K562 (cell line): ENCODE measurements around the gene CEACAM18. TPM values are rescaled to one million over a fixed set of nuclear protein-coding genes. Genes with fewer than 3 reads are reported as not detected.

Source experiments
- CEBPB ChIP-seq: fragments of 450-650 bp; IDR thresholded peaks from 2 replicates; pipeline ENCODE4 v1.6.1; 2016; ENCODE audit warnings: missing genetic modification characterization, missing compliant biosample characterization
- CREBBP ChIP-seq: IDR thresholded peaks from one replicate; pipeline ENCODE4 v1.6.1; 2012; ENCODE audit warnings: low read depth, mild to moderate bottlenecking, control low read depth, inconsistent platforms, low read length
- GTF2E2 ChIP-seq: fragments of 200-800 bp; sonication (Bioruptor generic); IDR thresholded peaks from 2 replicates; pipeline ENCODE4 v1.6.1; 2016; ENCODE audit warnings: missing genetic modification characterization, missing compliant biosample characterization
- HNRNPH1 ChIP-seq: fragments of 200-400 bp; formaldehyde crosslinking; optimal IDR thresholded peaks from 2 replicates; pipeline ENCODE3; 2017; ENCODE audit warnings: low read depth, mild to moderate bottlenecking, low read length, moderate library complexity
- NCOA1 ChIP-seq: fragments of 450-650 bp; IDR thresholded peaks from 2 replicates; pipeline ENCODE4 v1.6.1; 2016; ENCODE audit warnings: low read depth
- SIN3A ChIP-seq, 2 experiments: fragments of 150-350 bp in 1 of 2; IDR thresholded peaks; 2 replicates each; pipeline ENCODE4 v1.6.1; 2011 to 2016; ENCODE audit warnings: borderline replicate concordance in 2 of 2, low read depth in 2 of 2, low read length in 2 of 2, mild to moderate bottlenecking in 2 of 2, moderate library complexity in 2 of 2; ENCODE audit not compliant: control insufficient read depth in 1 of 2
- STAG1 ChIP-seq: sonication (generic); formaldehyde crosslinking; IDR thresholded peaks from 2 replicates; pipeline ENCODE4 v1.5.0; 2020; ENCODE audit warnings: missing genetic modification reagents, borderline replicate concordance
- TCFL5 ChIP-seq: fragments of 250-450 bp; sonication (Bioruptor Pico); conservative IDR thresholded peaks from 2 replicates; pipeline ENCODE4 v1.6.1; 2021; ENCODE audit warnings: mild to moderate bottlenecking, moderate library complexity, matching md5 sums
- TEAD4 ChIP-seq, 2 experiments: sonication (generic) in 1 of 2; formaldehyde crosslinking in 1 of 2; IDR thresholded peaks; 2 replicates each; pipeline versions ENCODE4 v1.6.1 to v1.8.0; 2012 to 2022; ENCODE audit warnings: borderline replicate concordance in 1 of 2, inconsistent platforms in 1 of 2, low read length in 1 of 2, mild to moderate bottlenecking in 1 of 2, missing genetic modification reagents in 1 of 2
- TOE1 ChIP-seq, 2 experiments: fragments of 450-650 bp in 1 of 2; sonication (generic) in 1 of 2; formaldehyde crosslinking in 1 of 2; IDR thresholded peaks; 2 replicates each; pipeline versions ENCODE4 v1.7.1 to v1.8.0; 2016 to 2022; ENCODE audit warnings: borderline replicate concordance in 2 of 2, mild to moderate bottlenecking in 2 of 2, antibody characterized with exemption in 1 of 2, inconsistent platforms in 1 of 2, low read depth in 1 of 2, missing genetic modification reagents in 1 of 2, moderate library complexity in 1 of 2
- WHSC1 ChIP-seq: IDR thresholded peaks from one replicate; pipeline ENCODE4 v1.6.1; 2012; ENCODE audit warnings: low read length, control low read depth, inconsistent platforms
- ZBTB17 ChIP-seq: fragments of 450-650 bp; formaldehyde crosslinking; IDR thresholded peaks from 2 replicates; pipeline ENCODE4 v1.4.0; 2020; ENCODE audit warnings: mild to moderate bottlenecking
- ZNF133 ChIP-seq: fragments of 250-450 bp; sonication (Bioruptor Pico); IDR thresholded peaks from 2 replicates; pipeline ENCODE4 v1.4.0; 2020; ENCODE audit warnings: mild to moderate bottlenecking
- ZNF384 ChIP-seq: IDR thresholded peaks from 2 replicates; pipeline ENCODE4 v1.6.1; 2012; ENCODE audit warnings: low read depth, low read length, improper control_type of control experiment
- ZNF507 ChIP-seq: conservative IDR thresholded peaks from 2 replicates; pipeline ENCODE4 v1.6.1; 2017; ENCODE audit warnings: missing genetic modification characterization, missing compliant biosample characterization
- ZNF668 ChIP-seq: fragments of 250-450 bp; sonication (Bioruptor Pico); IDR thresholded peaks from 2 replicates; pipeline ENCODE4 v1.8.0; 2022; ENCODE audit warnings: mild to moderate bottlenecking, inconsistent platforms
- ZNF699 ChIP-seq: fragments of 250-450 bp; sonication (Bioruptor Pico); IDR thresholded peaks from 2 replicates; pipeline ENCODE4 v1.8.0; 2021; ENCODE audit warnings: mild to moderate bottlenecking, moderate library complexity; ENCODE audit not compliant: insufficient replicate concordance
- ZNF76 ChIP-seq: fragments of 250-450 bp; sonication (Bioruptor Pico); IDR thresholded peaks from 2 replicates; pipeline ENCODE4 v1.4.0; 2020; ENCODE audit warnings: mild to moderate bottlenecking, moderate library complexity, borderline replicate concordance
- polyA plus RNA-seq, 8 experiments: library from polyadenylated mRNA; depleted of rRNA in 4 of 8; stranded (reverse) in 5 of 8; unstranded in 3 of 8; fragments of >200 nt; fragmentation: Nextera tagmentation in 2 of 8; fragmentation: Illumina TruSeq in 1 of 8; extraction: Ambion mirVana in 2 of 8; extraction: Trizol in 1 of 8; gene quantifications; 2 replicates each; pipeline versions ENCODE4 v1.2.1 to v1.2.3, GENCODE V29; 2011 to 2014; ENCODE audit warnings: inconsistent platforms in 1 of 8, missing spikeins in 1 of 8
- total RNA-seq, 7 experiments: library from RNA; depleted of rRNA in 6 of 7; stranded (reverse); fragments of >200 nt in 6 of 7; fragmentation: Illumina TruSeq in 2 of 7; extraction: Trizol in 2 of 7; gene quantifications; 2 replicates each; pipeline versions ENCODE4 v1.2.1 to v1.2.3, GENCODE V29; 2011 to 2021; ENCODE audit warnings: low replicate concordance in 1 of 7
- TF ChIP-seq, protein P1 (sequence below): fragments of 250-450 bp; sonication (Bioruptor Pico); IDR thresholded peaks from 2 replicates; pipeline ENCODE4 v1.5.0; 2021; ENCODE audit warnings: mild to moderate bottlenecking, moderate library complexity
- TF ChIP-seq, protein P2 (sequence below): sonication (generic); formaldehyde crosslinking; IDR thresholded peaks from 2 replicates; pipeline ENCODE4 v1.9.0; 2022; ENCODE audit warnings: mild to moderate bottlenecking, missing genetic modification reagents
- TF ChIP-seq, protein P3 (sequence below): sonication (generic); formaldehyde crosslinking; IDR thresholded peaks from 2 replicates; pipeline ENCODE4 v1.8.0; 2022; ENCODE audit warnings: missing genetic modification reagents, mild to moderate bottlenecking, borderline replicate concordance
- TF ChIP-seq, protein P4 (sequence below): sonication (generic); formaldehyde crosslinking; IDR thresholded peaks from 2 replicates; pipeline ENCODE4 v1.9.0; 2022; ENCODE audit warnings: mild to moderate bottlenecking, missing genetic modification reagents

CEACAM18 gene
- total and polyA plus RNA-seq, 9 of the 15 experiments (the other 6 are each of a cell fraction or from before 2014, with no cell fraction given), result 0.08 to 0.24 (median 0.15) TPM; not detected in 3

DNA sequence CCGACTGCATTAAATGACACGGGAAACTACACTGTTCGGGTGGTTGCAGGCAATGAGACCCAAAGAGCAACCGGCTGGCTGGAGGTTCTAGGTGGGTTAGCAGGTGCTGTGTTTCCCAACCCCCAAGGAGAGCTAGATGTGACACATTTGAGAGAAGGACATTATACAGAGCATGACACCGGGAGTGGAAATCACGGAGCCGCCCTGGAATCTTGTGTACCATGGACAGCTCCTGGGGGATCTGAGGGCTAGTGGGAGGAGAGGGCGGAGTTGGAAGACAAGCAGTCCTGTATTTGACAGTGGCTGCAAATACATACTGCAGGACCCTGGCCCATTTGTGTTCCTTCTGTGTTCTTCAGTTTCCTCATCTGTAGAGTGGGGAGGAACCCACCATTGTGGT, 2.3 kb downstream of the CEACAM18 start (continued):
- TF ChIP-seq, protein P1, sequence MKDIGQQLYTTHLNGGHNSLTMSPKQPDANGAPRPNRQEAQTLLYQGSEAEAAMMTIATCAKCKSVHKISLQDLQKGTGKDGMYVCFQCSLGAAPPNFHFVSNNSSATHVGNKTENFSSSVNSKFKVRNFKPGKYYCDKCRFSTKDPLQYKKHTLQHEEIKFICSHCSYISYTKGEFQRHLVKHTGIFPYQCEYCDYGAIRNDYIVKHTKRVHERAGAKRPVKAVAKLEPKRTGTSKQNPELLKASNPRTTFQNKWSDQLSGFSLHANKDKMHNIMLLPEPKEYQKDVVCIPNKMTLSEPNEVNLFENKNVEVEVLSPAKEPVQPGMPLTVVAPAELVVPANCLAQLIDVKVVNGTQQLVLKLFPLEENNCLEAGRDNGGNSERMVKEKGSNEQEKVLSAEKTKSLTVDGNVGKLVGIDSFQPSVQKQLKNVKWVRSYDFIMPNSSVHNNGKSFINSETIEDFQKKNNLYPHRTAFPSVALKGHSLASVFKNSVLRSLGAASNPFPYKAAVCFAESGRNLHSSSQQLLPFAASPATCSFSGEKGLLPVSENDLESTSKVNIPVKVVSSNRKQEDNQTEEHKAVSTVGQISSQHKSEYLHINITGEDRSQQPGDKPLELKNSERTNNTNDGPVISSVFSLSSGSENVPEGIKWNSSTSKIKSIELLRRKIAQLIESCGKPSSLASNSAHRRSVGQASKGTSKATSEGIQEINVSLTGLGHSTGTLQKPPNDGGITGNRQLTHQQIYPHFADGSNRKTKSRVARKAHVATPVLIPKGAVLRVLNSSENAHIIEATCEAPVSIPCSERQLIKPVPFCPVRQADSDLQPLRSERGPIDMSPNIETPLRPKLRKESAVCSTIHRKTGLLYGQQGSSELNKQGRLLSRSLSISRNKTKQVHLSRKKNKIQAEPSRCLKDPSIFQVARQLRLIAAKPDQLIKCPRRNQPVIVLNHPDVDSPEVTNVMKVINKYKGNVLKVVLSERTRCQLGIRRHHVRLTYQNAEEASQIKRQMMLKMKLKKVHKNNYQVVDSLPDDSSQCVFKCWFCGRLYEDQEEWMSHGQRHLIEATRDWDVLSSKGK, result no peak
- TF ChIP-seq NCOA1 (peak; percentile 71), TOE1 (IDR thresholded peaks at IDR 0.05; ENCODE audit: borderline replicate concordance) (no peak), TOE1 (CRISPR knock-in tag; IDR thresholded peaks at IDR 0.05; ENCODE audit: borderline replicate concordance, low read depth) (peak; percentile 71; the same call in 1 of the 2 replicates), SIN3A (IDR thresholded peaks at IDR 0.05; ENCODE audit: borderline replicate concordance in 2 of 2, control insufficient read depth in 1 of 2, low read depth in 2 of 2, low read length in 2 of 2) (peak in 1 of 2 experiments; percentile 83; a peak in 2 of 4 replicates), ZNF76 (no peak), TCFL5 (CRISPR knock-in tag) (no peak), HNRNPH1 (no peak), ZNF507 (tag) (no peak), ZNF133 (CRISPR knock-in tag) (no peak), ZNF699 (CRISPR knock-in tag) (no peak), STAG1 (CRISPR knock-in tag) (0 out of 2 replicates have a peak, but pooled peaks have one; percentile 38), ZNF668 (no peak), CEBPB (no peak), ZNF384 (no peak), WHSC1 (no peak), ZBTB17 (no peak), CREBBP (no peak), GTF2E2 (tag) (no peak), TEAD4 (IDR thresholded peaks at IDR 0.05; ENCODE audit: low read length) (peak; percentile 51; the same call in 1 of the 2 replicates), TEAD4 (CRISPR knock-in tag; IDR thresholded peaks at IDR 0.05; ENCODE audit: borderline replicate concordance) (no peak)
- TF ChIP-seq, protein P2, sequence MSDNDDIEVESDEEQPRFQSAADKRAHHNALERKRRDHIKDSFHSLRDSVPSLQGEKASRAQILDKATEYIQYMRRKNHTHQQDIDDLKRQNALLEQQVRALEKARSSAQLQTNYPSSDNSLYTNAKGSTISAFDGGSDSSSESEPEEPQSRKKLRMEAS, result no peak
- TF ChIP-seq, protein P3, sequence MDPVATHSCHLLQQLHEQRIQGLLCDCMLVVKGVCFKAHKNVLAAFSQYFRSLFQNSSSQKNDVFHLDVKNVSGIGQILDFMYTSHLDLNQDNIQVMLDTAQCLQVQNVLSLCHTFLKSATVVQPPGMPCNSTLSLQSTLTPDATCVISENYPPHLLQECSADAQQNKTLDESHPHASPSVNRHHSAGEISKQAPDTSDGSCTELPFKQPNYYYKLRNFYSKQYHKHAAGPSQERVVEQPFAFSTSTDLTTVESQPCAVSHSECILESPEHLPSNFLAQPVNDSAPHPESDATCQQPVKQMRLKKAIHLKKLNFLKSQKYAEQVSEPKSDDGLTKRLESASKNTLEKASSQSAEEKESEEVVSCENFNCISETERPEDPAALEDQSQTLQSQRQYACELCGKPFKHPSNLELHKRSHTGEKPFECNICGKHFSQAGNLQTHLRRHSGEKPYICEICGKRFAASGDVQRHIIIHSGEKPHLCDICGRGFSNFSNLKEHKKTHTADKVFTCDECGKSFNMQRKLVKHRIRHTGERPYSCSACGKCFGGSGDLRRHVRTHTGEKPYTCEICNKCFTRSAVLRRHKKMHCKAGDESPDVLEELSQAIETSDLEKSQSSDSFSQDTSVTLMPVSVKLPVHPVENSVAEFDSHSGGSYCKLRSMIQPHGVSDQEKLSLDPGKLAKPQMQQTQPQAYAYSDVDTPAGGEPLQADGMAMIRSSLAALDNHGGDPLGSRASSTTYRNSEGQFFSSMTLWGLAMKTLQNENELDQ (CRISPR knock-in tag), result 0 out of 2 replicates have a peak, but pooled peaks have one; percentile 37
- TF ChIP-seq, protein P4, sequence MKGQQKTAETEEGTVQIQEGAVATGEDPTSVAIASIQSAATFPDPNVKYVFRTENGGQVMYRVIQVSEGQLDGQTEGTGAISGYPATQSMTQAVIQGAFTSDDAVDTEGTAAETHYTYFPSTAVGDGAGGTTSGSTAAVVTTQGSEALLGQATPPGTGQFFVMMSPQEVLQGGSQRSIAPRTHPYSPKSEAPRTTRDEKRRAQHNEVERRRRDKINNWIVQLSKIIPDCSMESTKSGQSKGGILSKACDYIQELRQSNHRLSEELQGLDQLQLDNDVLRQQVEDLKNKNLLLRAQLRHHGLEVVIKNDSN, result no peak
